NT2/D1 (cell line): ENCODE measurements around the gene PRSS36.
A peak's percentile ranks its signal among the peaks of the same experiment; 100 is the strongest.
"Not testable (repeated sequence)": the region's sequence is repeated elsewhere in the genome, so short reads cannot be mapped to it uniquely, and the experiment has no call there.

Source experiments
- DNase-seq: peaks from one replicate; pipeline ENCODE4 v3.0.0-alpha.2; 2011; ENCODE audit warnings: low read depth, low spot score
- H3K27me3 ChIP-seq: 2 replicates; pipeline ENCODE4 v1.6.0; 2011; ENCODE audit warnings: mild to moderate bottlenecking; ENCODE audit not compliant: insufficient read length, insufficient read depth
- H3K36me3 ChIP-seq: 2 replicates; pipeline ENCODE4 v1.6.1; 2011; ENCODE audit warnings: mild to moderate bottlenecking, low read length, mixed read lengths; ENCODE audit not compliant: insufficient read depth, insufficient read length
- H3K4me1 ChIP-seq: 2 replicates; pipeline ENCODE4 v1.5.1; 2011; ENCODE audit not compliant: insufficient read depth, insufficient read length
- H3K4me3 ChIP-seq: 2 replicates; pipeline ENCODE4 v1.5.1; 2011; ENCODE audit warnings: low read depth; ENCODE audit not compliant: insufficient read length
- H3K9ac ChIP-seq: 2 replicates; pipeline ENCODE4 v1.6.0; 2011; ENCODE audit warnings: low read depth; ENCODE audit not compliant: insufficient read length
- H3K9me3 ChIP-seq: 2 replicates; pipeline ENCODE4 v1.5.1; 2011; ENCODE audit warnings: mild to moderate bottlenecking, low read length; ENCODE audit not compliant: insufficient read depth
- SUZ12 ChIP-seq: IDR thresholded peaks from 2 replicates; pipeline ENCODE4 v1.6.1; 2011; ENCODE audit not compliant: insufficient read length, insufficient read depth; ENCODE audit errors: extremely low read depth
- YY1 ChIP-seq: IDR thresholded peaks from 2 replicates; pipeline ENCODE4 v1.6.1; 2011; ENCODE audit not compliant: insufficient read length, insufficient read depth
- ZNF274 ChIP-seq: IDR thresholded peaks from 2 replicates; pipeline ENCODE4 v1.6.1; 2011; ENCODE audit warnings: mild to moderate bottlenecking, low read depth, low read length

The PRSS36 gene

DNA sequence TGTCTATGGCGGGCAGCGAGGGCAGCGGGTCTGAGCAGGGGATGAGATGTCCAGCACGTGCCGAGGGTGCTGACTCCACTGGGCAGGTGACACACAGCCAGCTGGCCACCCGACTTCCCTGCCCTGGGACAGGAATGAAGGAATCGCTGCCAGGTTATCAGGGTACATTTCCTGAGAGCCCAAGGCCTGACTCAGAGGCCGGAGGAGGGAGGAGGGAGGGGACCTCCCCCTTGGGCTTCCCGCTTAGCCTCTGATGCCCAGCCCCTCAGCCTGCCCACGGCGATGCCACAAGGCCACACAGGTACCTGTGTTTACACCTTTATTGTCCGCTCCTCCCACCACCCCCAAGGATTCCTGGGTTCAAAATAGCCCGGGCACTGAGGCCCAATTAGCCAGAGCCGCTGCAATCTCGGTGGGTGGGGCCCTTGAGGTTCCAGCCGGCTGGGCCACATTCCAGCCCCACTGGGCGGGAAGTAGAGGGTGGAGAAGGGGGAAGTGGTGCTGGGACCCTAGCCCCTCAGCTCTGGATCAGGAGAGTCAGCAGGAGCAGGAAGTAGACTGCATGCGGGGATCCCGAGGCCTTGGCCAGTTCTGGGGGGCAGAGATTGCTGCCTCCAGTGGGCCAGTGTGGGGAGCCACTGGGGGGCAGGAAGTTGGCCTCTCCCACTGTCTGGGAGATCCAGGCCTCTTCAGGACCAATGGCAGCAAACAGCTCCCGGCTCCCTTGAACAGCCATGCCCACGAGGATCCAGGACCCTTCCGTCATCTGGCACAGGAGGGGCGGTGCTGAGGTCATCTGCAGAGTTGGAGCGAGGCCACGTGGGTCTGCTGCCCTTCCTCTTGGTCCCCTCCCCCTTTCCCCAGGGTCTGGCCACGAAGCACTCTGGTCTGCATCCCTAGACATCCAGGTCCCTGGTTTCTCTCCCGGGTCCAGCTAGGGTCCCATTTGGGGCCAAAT, 11.0 kb downstream of the PRSS36 start:
- Histone ChIP-seq H3K9me3 (no peaks in the 10 kb centered on the region), H3K9ac (peak overlapping the region; percentile 57), H3K27me3 (peaks cover 5% of the 10 kb centered on the region), H3K4me3 (no peak overlapping the region), H3K36me3 (no peaks in the 10 kb centered on the region), H3K4me1 (peaks cover 38% of the 10 kb centered on the region)
- DNase-seq = no peak
- TF ChIP-seq YY1 (no peak), SUZ12 (no peak), ZNF274 (no peak)

DNA sequence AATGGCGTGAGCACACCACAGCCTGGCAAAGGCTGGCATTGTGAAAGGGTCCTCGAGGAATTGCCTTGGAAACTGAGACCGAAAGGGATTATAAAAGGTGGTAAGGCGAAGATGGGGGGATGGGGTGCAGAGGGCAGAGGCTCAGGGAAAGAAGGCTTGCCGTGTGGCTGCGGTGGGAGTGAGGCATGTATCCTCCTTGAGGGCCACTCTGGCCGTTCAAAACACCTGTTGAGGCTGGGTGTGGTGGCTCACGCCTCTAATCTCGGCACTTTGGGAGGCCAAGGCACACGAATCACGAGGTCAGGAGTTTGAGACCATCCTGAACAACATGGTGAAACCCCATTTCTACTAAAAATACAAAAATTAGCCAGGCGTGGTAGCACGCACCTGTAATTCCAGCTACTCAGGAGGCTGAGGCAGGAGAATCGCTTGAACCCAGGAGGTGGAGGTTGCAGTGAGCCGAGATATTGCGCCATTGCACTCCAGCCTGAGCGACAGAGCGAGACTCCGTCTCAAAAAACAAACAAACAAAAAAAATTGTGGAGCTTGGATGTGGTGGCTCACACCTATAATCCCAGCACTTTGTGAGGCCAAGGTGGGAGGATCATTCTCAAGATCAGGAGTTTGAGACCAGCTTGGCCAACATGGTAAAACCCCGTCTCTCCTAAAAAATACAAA, 12.9 kb downstream of the PRSS36 start:
- not testable (repeated sequence) for H3K4me3 ChIP-seq, H3K27me3 ChIP-seq, DNase-seq, H3K9me3 ChIP-seq, H3K9ac ChIP-seq
- peaks cover 17% of the 10 kb centered on the region for H3K36me3 ChIP-seq
- H3K4me1 ChIP-seq = peaks cover 44% of the 10 kb centered on the region

DNA sequence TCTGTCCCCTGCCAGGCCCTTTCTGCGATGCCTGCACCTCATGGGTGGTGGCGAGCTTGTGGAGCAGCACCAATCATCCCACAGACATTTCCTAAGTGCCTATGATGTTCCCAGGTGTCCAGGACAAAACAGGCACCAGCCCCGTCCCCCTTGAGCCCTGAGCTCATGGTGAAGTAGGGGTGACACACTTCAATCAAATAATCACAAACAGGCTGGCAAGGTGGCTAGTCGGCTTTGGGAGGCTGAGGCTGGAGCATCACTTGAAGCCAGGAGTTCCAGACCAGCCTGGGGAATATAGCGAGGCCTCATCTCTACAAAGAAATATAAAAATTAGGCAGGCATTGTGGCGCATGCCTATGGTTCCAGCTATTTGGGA, 13.6 kb downstream of the PRSS36 start:
- Histone ChIP-seq H3K4me1 (peaks cover 42% of the 10 kb centered on the region), H3K9ac (peak overlapping the region; percentile 73), H3K4me3 (no peak overlapping the region), H3K36me3 (peaks cover 24% of the 10 kb centered on the region), H3K27me3 (no peaks in the 10 kb centered on the region), H3K9me3 (no peaks in the 10 kb centered on the region)
- DNase-seq = no peak
- TF ChIP-seq SUZ12 (no peak), ZNF274 (no peak), YY1 (no peak)

DNA sequence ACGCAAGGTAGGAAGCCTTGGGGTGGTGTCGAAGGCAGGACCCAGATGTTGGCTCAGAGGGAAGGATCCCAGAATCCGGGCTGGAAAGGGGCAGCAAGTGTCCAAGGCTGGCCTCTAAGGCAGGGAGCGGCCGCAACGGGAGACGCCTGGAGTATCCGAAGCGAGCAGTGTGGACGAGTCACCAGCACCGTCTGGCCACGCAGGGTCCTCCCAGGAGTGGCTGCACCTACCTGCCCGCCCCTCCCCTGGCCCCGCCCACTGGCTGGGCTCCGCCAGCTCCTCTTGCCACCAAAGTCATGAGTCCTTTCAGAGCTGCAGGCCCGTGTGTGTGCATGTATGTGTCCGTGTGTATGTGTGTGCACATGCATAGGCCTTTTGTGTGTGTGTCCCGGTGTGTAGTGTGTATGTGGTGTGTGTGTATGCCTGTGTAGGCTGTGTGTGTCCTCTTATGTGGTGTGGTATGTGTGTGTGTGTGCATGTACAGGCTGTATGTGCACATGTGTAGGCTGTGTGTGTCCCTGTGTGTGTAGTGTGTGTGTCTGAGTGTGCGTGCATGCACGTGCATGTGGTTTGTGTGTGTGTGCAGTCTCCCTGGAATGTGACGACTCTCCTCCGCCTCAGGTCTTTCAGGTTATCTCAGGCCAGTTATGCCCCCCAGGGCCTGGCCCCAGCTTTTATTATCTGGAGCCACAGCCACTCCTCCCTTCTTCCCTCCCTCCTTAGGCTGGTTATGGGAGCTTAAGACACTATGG, 14.2 kb downstream of the PRSS36 start, which contains the start of gene PRSS8:
PRSS8 (minus strand) TSS at position 193 of the 752 bp plus-strand sequence. CDS start 229 bp downstream, outside the sequence.
- DNase-seq = no peak
- TF ChIP-seq SUZ12 (no peak), ZNF274 (no peak)
- peak within 1 kb of the TSS; percentile 72 for H3K4me3 ChIP-seq

GRCh38 chr16:31134625-31135534, 15.0 kb downstream of the PRSS36 start:
- DNase-seq = peak; percentile 68
- TF ChIP-seq YY1 = no peak
- TF ChIP-seq SUZ12 = no peak
- TF ChIP-seq ZNF274 = no peak
- H3K9ac ChIP-seq = peak overlapping the region; percentile 73
- peaks cover 38% of the 10 kb centered on the region for H3K4me1 ChIP-seq
- H3K4me3 ChIP-seq = peak overlapping the region; percentile 72
- peaks cover 37% of the 10 kb centered on the region for H3K36me3 ChIP-seq
- no peaks in the 10 kb centered on the region for H3K9me3 ChIP-seq
- H3K27me3 ChIP-seq = no peaks in the 10 kb centered on the region

More for the DNA sequence above, 14.2 kb downstream of the PRSS36 start, which contains the start of gene PRSS8:
- Histone ChIP-seq H3K27me3 (no peaks in the 10 kb centered on the region), H3K9ac (peak within 1 kb of the TSS; percentile 73), H3K9me3 (no peaks in the 10 kb centered on the region), H3K36me3 (peaks cover 30% of the 10 kb centered on the region), H3K4me1 (peaks cover 41% of the 10 kb centered on the region)

- Histone ChIP-seq H3K4me3 (peak overlapping the region; percentile 72), H3K36me3 (peaks cover 45% of the 10 kb centered on the region), H3K9me3 (no peaks in the 10 kb centered on the region), H3K27me3 (no peaks in the 10 kb centered on the region), H3K9ac (peak overlapping the region; percentile 73), H3K4me1 (peaks cover 39% of the 10 kb centered on the region)
- TF ChIP-seq ZNF274 (no peak), SUZ12 (no peak), YY1 (no peak)
- DNase-seq = peak; percentile 59
Observed at GRCh38 chr16:31134091-31134571, 15.7 kb downstream of the PRSS36 start.
